DND-41 (cell line): ENCODE data around the gene DHX32.
"Not testable (repeated sequence)": the region's sequence is repeated elsewhere in the genome, so short reads cannot be mapped to it uniquely, and the experiment has no call there.

ENCODE experiments used
- CTCF ChIP-seq: IDR thresholded peaks from 2 replicates; pipeline ENCODE4 v1.5.1; 2012; ENCODE audit warnings: borderline replicate concordance, low read length, moderate library complexity, mild to moderate bottlenecking; ENCODE audit not compliant: poor library complexity, severe bottlenecking; ENCODE audit errors: extremely low read depth
- EZH2 ChIP-seq: IDR thresholded peaks from 3 replicates; pipeline ENCODE4 v1.6.1; 2012; ENCODE audit warnings: borderline replicate concordance, low read depth, mild to moderate bottlenecking, moderate library complexity, low read length, inconsistent platforms; ENCODE audit not compliant: severe bottlenecking

GRCh38 chr10:125895130-125896087 lies 14.3 kb upstream of the DHX32 start:
- TF ChIP-seq CTCF, EZH2: not testable (repeated sequence)
